ENCODE measurements around the gene TRAF7. TPM values are rescaled to one million over a fixed set of nuclear protein-coding genes. Genes with fewer than 3 reads are reported as not detected.

The TRAF7 gene
- total RNA-seq, 1 donor from 2014 or later = 82.2 TPM

DNA sequence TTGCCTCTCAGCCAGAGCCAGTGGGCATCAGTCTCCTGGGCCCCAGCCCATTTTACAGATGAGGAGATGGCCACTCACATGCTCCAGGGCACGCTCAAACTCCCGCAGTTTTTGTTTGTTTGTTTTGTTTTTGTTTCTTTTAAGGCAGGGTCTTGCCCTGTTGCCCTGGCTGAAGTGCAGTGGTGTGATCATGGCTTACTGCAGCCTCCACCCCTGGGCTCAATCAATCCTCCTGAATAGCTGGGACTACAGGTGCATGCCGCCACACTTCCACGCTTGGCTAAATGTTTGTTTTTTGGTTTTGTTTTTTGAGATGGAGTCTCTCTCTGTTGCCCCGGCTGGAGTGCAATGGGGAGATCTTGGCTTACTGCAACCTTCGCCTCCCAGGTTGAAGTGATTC is 71.3 kb downstream of the TRAF7 start:
- Mint-ChIP-seq H3K36me3 (ENCODE audit: low read depth) (no peaks in the 10 kb centered on the region), H3K27ac (ENCODE audit: unreplicated experiment) (no peak overlapping the region)

More for the DNA sequence above, 71.3 kb downstream of the TRAF7 start:
- DNase-seq (ENCODE audit: low read depth, low spot score) = no peak
- H3K9me3 Mint-ChIP-seq = no peaks in the 10 kb centered on the region
- TF ChIP-seq, protein P1, sequence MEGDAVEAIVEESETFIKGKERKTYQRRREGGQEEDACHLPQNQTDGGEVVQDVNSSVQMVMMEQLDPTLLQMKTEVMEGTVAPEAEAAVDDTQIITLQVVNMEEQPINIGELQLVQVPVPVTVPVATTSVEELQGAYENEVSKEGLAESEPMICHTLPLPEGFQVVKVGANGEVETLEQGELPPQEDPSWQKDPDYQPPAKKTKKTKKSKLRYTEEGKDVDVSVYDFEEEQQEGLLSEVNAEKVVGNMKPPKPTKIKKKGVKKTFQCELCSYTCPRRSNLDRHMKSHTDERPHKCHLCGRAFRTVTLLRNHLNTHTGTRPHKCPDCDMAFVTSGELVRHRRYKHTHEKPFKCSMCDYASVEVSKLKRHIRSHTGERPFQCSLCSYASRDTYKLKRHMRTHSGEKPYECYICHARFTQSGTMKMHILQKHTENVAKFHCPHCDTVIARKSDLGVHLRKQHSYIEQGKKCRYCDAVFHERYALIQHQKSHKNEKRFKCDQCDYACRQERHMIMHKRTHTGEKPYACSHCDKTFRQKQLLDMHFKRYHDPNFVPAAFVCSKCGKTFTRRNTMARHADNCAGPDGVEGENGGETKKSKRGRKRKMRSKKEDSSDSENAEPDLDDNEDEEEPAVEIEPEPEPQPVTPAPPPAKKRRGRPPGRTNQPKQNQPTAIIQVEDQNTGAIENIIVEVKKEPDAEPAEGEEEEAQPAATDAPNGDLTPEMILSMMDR (conservative IDR thresholded peaks at IDR 0.05) = no peak
- H3K4me1 Mint-ChIP-seq = peaks cover 15% of the 10 kb centered on the region
- H3K27me3 Mint-ChIP-seq (ENCODE audit: low read depth) = no peaks in the 10 kb centered on the region
- H3K4me3 Mint-ChIP-seq = peak overlapping the region; percentile 81

Small RNA genes within 50 kb of the gene (microRNA-seq; reads per million reads assigned to microRNA genes)
- gene MIR3180-5 (not detected), gene MIR4516 (not detected), gene MIR6511B1 (not detected)

Other genes with a start within 250 kb of the TRAF7 start
- gene HS3ST6, start 237.4 kb upstream of the TRAF7 start, total RNA-seq = not detected in 2 replicates
- 29.8 and 30.5 TPM in 2 replicates for gene MSRB1, start 212.6 kb upstream of the TRAF7 start, total RNA-seq
- gene RPL3L, start 201.1 kb upstream of the TRAF7 start, total RNA-seq = not detected in 2 replicates
- 128 TPM in 2 replicates for gene NDUFB10, start 196.2 kb upstream of the TRAF7 start, total RNA-seq
- gene RPS2, start 191.0 kb upstream of the TRAF7 start, total RNA-seq = 3,479 and 3,508 TPM in 2 replicates
- not detected in 2 replicates for gene RNF151, start 188.9 kb upstream of the TRAF7 start, total RNA-seq
- gene TBL3, start 183.7 kb upstream of the TRAF7 start, total RNA-seq = 39.5 and 39.6 TPM in 2 replicates
- 0.63 and 0.75 TPM in 2 replicates for gene NOXO1, start 174.3 kb upstream of the TRAF7 start, total RNA-seq
- 42.5 and 43.3 TPM in 2 replicates for gene GFER, start 171.6 kb upstream of the TRAF7 start, total RNA-seq
- 2.1 and 2.2 TPM in 2 replicates for gene SYNGR3, start 165.8 kb upstream of the TRAF7 start, total RNA-seq
- 55.7 and 62.5 TPM in 2 replicates for gene ZNF598, start 146.0 kb upstream of the TRAF7 start, total RNA-seq
- gene NPW, start 136.0 kb upstream of the TRAF7 start, total RNA-seq = 0.82 and 1.3 TPM in 2 replicates
- gene NHERF2, start 128.9 kb upstream of the TRAF7 start, total RNA-seq = 7.6 and 8.1 TPM in 2 replicates
- gene NTHL1, start 107.9 kb upstream of the TRAF7 start, total RNA-seq = 50.7 and 51.9 TPM in 2 replicates
- 175 and 180 TPM in 2 replicates for gene TSC2, start 107.8 kb upstream of the TRAF7 start, total RNA-seq
- gene PKD1, start 19.9 kb upstream of the TRAF7 start, total RNA-seq = 108 and 115 TPM in 2 replicates
- 0.64 and 0.98 TPM in 2 replicates for gene RAB26, start 7.2 kb upstream of the TRAF7 start, total RNA-seq
- 18.9 and 20.2 TPM in 2 replicates for gene CASKIN1, start 40.8 kb downstream of the TRAF7 start, total RNA-seq
- gene MLST8, start 49.7 kb downstream of the TRAF7 start, total RNA-seq = 68.1 and 69.2 TPM in 2 replicates
- gene BRICD5, start 55.1 kb downstream of the TRAF7 start, total RNA-seq = 31.2 and 32.0 TPM in 2 replicates
- gene PGP, start 59.1 kb downstream of the TRAF7 start, total RNA-seq = 47.3 and 50.2 TPM in 2 replicates
- gene E4F1, start 67.8 kb downstream of the TRAF7 start, total RNA-seq = 37.5 and 38.9 TPM in 2 replicates
- 1.6 and 2.6 TPM in 2 replicates for gene DNASE1L2, start 80.7 kb downstream of the TRAF7 start, total RNA-seq
- 71.9 and 79.2 TPM in 2 replicates for gene ECI1, start 95.8 kb downstream of the TRAF7 start, total RNA-seq
- gene RNPS1, start 112.3 kb downstream of the TRAF7 start, total RNA-seq = 390 and 420 TPM in 2 replicates
- 19.6 TPM in 2 replicates for gene ABCA3, start 184.9 kb downstream of the TRAF7 start, total RNA-seq